Fibroblast of lung (primary cell): Measurements from ENCODE around the gene WDR53.

Experiments
- EZH2 ChIP-seq: IDR thresholded peaks from 2 replicates; pipeline ENCODE4 v1.5.1; 2012; ENCODE audit warnings: low read length, control low read depth, mild to moderate bottlenecking; ENCODE audit errors: missing control alignments
- TF ChIP-seq, protein P1 (sequence below), 2 donors: IDR thresholded peaks in 1 of 2; conservative IDR thresholded peaks in 1 of 2; 1 replicate in 1 of 2; 2 replicates in 1 of 2; pipeline ENCODE4 v1.5.1; 2011 to 2012; ENCODE audit warnings: low read length in 2 of 2, control low read depth in 1 of 2, inconsistent platforms in 1 of 2, low read depth in 1 of 2, mild to moderate bottlenecking in 1 of 2

DNA sequence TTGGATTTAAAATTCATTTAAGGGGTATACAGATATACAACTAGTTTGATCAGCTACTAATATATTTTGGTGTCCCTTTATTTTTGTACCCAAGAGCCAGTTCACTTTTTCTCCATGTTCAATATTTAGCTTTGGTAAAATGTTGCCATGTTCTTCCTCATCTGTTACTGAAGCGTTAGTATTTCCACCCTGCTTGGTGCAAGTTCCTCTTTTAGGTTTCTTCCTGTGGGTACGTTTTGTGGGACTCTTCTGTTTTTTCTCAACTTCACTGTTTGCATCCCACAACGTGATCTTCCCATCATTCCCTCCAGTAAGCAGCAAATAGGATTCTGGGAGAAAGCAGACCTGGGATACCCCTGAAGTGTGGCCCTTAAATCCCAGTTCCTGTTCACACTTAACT lies 14.1 kb downstream of the WDR53 start:
- TF ChIP-seq, protein P1, sequence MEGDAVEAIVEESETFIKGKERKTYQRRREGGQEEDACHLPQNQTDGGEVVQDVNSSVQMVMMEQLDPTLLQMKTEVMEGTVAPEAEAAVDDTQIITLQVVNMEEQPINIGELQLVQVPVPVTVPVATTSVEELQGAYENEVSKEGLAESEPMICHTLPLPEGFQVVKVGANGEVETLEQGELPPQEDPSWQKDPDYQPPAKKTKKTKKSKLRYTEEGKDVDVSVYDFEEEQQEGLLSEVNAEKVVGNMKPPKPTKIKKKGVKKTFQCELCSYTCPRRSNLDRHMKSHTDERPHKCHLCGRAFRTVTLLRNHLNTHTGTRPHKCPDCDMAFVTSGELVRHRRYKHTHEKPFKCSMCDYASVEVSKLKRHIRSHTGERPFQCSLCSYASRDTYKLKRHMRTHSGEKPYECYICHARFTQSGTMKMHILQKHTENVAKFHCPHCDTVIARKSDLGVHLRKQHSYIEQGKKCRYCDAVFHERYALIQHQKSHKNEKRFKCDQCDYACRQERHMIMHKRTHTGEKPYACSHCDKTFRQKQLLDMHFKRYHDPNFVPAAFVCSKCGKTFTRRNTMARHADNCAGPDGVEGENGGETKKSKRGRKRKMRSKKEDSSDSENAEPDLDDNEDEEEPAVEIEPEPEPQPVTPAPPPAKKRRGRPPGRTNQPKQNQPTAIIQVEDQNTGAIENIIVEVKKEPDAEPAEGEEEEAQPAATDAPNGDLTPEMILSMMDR (conservative IDR thresholded peaks at IDR 0.05 in 1 of 2, IDR thresholded peaks at IDR 0.05 in 1 of 2; ENCODE audit: low read depth in 1 of 2, low read length in 2 of 2): no peak
- no peak for TF ChIP-seq EZH2
